Measurements from ENCODE around the gene NCKAP1.
"Not testable (repeated sequence)": the region's sequence is repeated elsewhere in the genome, so short reads cannot be mapped to it uniquely, and the experiment has no call there.

Gene NCKAP1

DNA sequence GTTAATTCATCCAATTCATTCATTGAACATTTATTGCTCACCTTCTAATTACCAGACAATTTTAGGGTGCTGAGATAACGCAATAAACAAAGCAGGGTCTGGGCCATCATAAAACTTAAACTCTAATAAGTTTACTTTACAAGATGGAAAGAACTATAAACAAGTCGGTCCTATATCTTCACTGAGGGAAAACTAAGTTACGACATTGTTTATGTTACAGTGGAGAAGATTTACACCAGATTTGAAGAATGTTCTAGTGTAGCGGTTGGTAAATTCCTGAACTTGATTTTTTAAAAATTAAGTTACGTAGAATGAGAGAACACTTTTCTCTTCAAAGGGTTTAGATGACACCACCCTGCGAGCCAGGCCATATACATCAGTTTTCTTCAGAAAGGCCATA, 151.2 kb downstream of the NCKAP1 start:
- no peak overlapping the region for H3K4me3 ChIP-seq (ENCODE audit: insufficient read depth, low read depth, low read length)
- H3K4me1 ChIP-seq (ENCODE audit: control insufficient read depth, insufficient read depth, low read length), result no peaks in the 10 kb centered on the region
- 96 to 97% methylated on average over 5 of the region's 6 CpGs for WGBS, 2 experiments
- H3K9me3 ChIP-seq (ENCODE audit: control insufficient read depth, low read length), result no peaks in the 10 kb centered on the region
- H3K27ac ChIP-seq (ENCODE audit: insufficient read depth, low read depth, low read length, poor library complexity, severe bottlenecking), result no peak overlapping the region
- H3K27me3 ChIP-seq (ENCODE audit: control insufficient read depth, insufficient read depth, low read length, poor library complexity, severe bottlenecking), result no peaks in the 10 kb centered on the region
- no peaks in the 10 kb centered on the region for H3K36me3 ChIP-seq (ENCODE audit: control insufficient read depth, insufficient read depth, low read length)

DNA sequence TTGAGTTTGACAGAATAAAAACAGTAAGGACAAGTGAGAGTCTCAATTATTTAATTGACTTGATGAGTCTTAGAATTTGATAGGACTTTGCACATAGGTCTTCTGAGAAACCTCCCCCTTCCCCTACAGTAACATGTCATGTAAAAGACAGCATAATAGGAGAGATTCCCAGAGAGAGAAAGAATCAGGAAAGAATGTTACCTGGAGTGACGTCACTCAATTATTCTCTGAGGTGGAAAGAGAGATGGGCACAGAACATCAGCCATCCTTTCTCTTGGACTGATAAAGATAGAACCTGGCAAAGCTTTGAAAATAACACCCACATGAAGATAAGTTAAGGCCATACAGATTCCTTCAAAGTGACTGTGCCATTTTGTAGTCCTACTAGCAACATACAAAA, 152.5 kb downstream of the NCKAP1 start:
- 82 to 91% methylated on average over 1 of the region's 1 CpG for WGBS, 2 experiments
- Histone ChIP-seq H3K27ac (ENCODE audit: insufficient read depth, low read depth, low read length, poor library complexity, severe bottlenecking) (no peak overlapping the region), H3K4me1 (ENCODE audit: control insufficient read depth, insufficient read depth, low read length) (no peaks in the 10 kb centered on the region), H3K4me3 (ENCODE audit: insufficient read depth, low read depth, low read length) (no peak overlapping the region), H3K9me3 (ENCODE audit: control insufficient read depth, low read length) (no peaks in the 10 kb centered on the region), H3K36me3 (ENCODE audit: control insufficient read depth, insufficient read depth, low read length) (no peaks in the 10 kb centered on the region), H3K27me3 (ENCODE audit: control insufficient read depth, insufficient read depth, low read length, poor library complexity, severe bottlenecking) (no peaks in the 10 kb centered on the region)

DNA sequence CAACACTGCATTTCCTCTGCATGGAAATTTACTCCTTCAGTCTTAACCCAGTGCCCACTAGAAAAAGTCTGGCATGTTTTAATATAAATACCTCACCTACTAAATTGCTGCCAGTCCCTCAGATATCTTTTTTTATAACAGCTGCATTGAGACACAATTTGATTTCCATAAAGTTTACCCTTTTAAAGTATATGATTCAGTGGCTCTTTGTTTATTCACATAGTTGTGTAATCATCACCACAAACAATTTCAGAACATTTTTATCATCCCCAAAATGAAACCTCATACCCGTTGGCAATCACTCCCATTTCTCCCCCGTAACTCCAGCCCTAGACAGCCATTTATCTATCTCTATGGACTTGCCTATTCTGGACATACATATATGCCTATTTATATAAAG, 154.8 kb downstream of the NCKAP1 start:
- Histone ChIP-seq H3K27me3 (ENCODE audit: control insufficient read depth, insufficient read depth, low read length, poor library complexity, severe bottlenecking) (no peaks in the 10 kb centered on the region), H3K4me3 (ENCODE audit: insufficient read depth, low read depth, low read length) (no peak overlapping the region), H3K4me1 (ENCODE audit: control insufficient read depth, insufficient read depth, low read length) (no peaks in the 10 kb centered on the region), H3K27ac (ENCODE audit: insufficient read depth, low read depth, low read length, poor library complexity, severe bottlenecking) (no peak overlapping the region), H3K9me3 (ENCODE audit: control insufficient read depth, low read length) (no peaks in the 10 kb centered on the region), H3K36me3 (ENCODE audit: control insufficient read depth, insufficient read depth, low read length) (no peaks in the 10 kb centered on the region)
- 80 to 97% methylated on average over 2 of the region's 2 CpGs for WGBS, 2 experiments

GRCh38 chr2:182880100-182880499, 158.2 kb downstream of the NCKAP1 start:
- not testable (repeated sequence) for H3K36me3 ChIP-seq (ENCODE audit: control insufficient read depth, insufficient read depth, low read length); H3K4me3 ChIP-seq (ENCODE audit: insufficient read depth, low read depth, low read length); H3K27ac ChIP-seq (ENCODE audit: insufficient read depth, low read depth, low read length, poor library complexity, severe bottlenecking); H3K27me3 ChIP-seq (ENCODE audit: control insufficient read depth, insufficient read depth, low read length, poor library complexity, severe bottlenecking); H3K9me3 ChIP-seq (ENCODE audit: control insufficient read depth, low read length); H3K4me1 ChIP-seq (ENCODE audit: control insufficient read depth, insufficient read depth, low read length)
- WGBS, 2 experiments, result 89 to 100% methylated on average over 1 of the region's 1 CpG

- H3K27me3 ChIP-seq (ENCODE audit: control insufficient read depth, insufficient read depth, low read length, poor library complexity, severe bottlenecking); H3K9me3 ChIP-seq (ENCODE audit: control insufficient read depth, low read length); H3K36me3 ChIP-seq (ENCODE audit: control insufficient read depth, insufficient read depth, low read length); H3K4me1 ChIP-seq (ENCODE audit: control insufficient read depth, insufficient read depth, low read length); H3K4me3 ChIP-seq (ENCODE audit: insufficient read depth, low read depth, low read length); H3K27ac ChIP-seq (ENCODE audit: insufficient read depth, low read depth, low read length, poor library complexity, severe bottlenecking): not testable (repeated sequence)
- 100% methylated on average over 1 of the region's 1 CpG; no CpG with 5 or more reads in 1 of the 2 experiments for WGBS, 2 experiments
Observed at GRCh38 chr2:182876653-182877052, 161.6 kb downstream of the NCKAP1 start.

- 7 to 16% methylated on average over 1 of the region's 1 CpG for WGBS, 2 experiments
- peaks cover 17% of the 10 kb centered on the region for H3K4me1 ChIP-seq (ENCODE audit: control insufficient read depth, insufficient read depth, low read length)
- H3K9me3 ChIP-seq (ENCODE audit: control insufficient read depth, low read length), result no peaks in the 10 kb centered on the region
- H3K4me3 ChIP-seq (ENCODE audit: insufficient read depth, low read depth, low read length), result no peak overlapping the region
- H3K27me3 ChIP-seq (ENCODE audit: control insufficient read depth, insufficient read depth, low read length, poor library complexity, severe bottlenecking), result no peaks in the 10 kb centered on the region
- no peak overlapping the region for H3K27ac ChIP-seq (ENCODE audit: insufficient read depth, low read depth, low read length, poor library complexity, severe bottlenecking)
- no peaks in the 10 kb centered on the region for H3K36me3 ChIP-seq (ENCODE audit: control insufficient read depth, insufficient read depth, low read length)
Observed at GRCh38 chr2:182870227-182870626, 168.0 kb downstream of the NCKAP1 start.

DNA sequence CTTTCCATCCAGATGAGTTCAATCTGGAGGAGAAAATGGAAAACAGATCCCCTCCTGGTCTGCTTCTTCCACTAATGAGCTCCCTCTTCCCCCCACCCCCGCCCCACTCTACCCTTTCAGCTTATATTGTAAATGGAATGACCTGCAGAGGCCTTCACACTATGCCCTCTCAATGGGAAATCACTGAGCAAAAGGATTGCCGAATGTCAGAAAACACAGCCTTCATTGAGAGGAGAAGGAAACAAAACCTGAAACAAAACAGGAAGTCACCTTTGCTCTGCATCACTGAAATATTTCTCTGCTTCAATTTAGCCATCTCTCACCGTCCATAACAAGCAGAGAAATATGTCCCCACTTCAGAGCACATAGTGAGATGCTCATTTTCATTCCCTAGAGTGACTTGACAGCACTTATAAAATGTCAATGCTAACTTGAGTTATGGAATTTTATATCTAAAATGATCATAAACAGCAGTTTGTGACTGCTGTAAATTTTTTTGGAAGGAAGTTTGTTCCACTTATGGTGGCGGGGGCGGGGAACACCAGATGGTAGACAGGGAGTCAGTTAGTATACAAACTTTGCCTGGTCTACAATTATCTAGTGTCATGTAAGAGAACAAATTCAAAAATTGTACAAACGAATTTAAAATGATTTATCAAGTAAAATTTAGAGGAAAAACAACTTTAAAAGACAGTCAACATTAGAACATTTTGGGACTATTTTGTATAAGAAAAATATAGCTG, 170.0 kb downstream of the NCKAP1 start:
- Histone ChIP-seq H3K36me3 (ENCODE audit: control insufficient read depth, insufficient read depth, low read length) (no peaks in the 10 kb centered on the region), H3K9me3 (ENCODE audit: control insufficient read depth, low read length) (no peaks in the 10 kb centered on the region), H3K27me3 (ENCODE audit: control insufficient read depth, insufficient read depth, low read length, poor library complexity, severe bottlenecking) (no peaks in the 10 kb centered on the region), H3K4me1 (ENCODE audit: control insufficient read depth, insufficient read depth, low read length) (peaks cover 22% of the 10 kb centered on the region), H3K4me3 (ENCODE audit: insufficient read depth, low read depth, low read length) (peak overlapping the region; percentile 57), H3K27ac (ENCODE audit: insufficient read depth, low read depth, low read length, poor library complexity, severe bottlenecking) (peak overlapping the region; percentile 9)
- 25 to 37% methylated on average over 4 to 5 of the region's 6 CpGs for WGBS, 2 experiments

DNA sequence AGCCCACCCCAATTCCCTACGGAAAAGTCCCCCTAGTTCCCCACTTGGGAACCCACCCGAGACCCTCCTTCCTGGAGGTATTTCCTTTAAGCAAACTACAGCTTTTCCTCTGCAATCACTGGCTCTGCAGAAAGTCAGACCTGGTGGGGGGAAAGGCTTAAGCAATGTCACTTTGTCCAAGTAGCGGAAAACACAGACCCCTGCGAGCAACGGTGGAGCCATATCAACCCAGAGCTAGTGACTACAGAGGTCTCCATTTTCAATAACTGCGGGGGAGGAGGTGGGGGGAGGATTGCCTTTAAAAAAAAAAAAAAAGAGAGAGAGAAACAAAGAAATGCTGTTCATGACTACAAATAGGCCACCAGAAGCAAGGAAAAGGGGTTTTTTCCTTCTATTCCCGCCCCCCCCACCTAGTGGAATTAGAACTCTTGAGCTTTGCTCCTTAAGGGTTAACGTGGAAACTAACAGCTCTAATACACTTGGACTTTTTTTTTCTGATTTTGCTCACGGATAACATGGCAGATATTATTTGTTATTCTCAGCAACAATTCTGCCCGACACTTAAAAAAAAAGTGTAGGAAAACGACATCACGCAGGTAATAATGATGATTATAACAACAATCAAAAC, 170.7 kb downstream of the NCKAP1 start:
- Histone ChIP-seq H3K36me3 (ENCODE audit: control insufficient read depth, insufficient read depth, low read length) (no peaks in the 10 kb centered on the region), H3K27ac (ENCODE audit: insufficient read depth, low read depth, low read length, poor library complexity, severe bottlenecking) (peak overlapping the region; percentile 9)
- 7 to 19% methylated on average over 10 to 12 of the region's 12 CpGs for WGBS, 2 experiments

DNA sequence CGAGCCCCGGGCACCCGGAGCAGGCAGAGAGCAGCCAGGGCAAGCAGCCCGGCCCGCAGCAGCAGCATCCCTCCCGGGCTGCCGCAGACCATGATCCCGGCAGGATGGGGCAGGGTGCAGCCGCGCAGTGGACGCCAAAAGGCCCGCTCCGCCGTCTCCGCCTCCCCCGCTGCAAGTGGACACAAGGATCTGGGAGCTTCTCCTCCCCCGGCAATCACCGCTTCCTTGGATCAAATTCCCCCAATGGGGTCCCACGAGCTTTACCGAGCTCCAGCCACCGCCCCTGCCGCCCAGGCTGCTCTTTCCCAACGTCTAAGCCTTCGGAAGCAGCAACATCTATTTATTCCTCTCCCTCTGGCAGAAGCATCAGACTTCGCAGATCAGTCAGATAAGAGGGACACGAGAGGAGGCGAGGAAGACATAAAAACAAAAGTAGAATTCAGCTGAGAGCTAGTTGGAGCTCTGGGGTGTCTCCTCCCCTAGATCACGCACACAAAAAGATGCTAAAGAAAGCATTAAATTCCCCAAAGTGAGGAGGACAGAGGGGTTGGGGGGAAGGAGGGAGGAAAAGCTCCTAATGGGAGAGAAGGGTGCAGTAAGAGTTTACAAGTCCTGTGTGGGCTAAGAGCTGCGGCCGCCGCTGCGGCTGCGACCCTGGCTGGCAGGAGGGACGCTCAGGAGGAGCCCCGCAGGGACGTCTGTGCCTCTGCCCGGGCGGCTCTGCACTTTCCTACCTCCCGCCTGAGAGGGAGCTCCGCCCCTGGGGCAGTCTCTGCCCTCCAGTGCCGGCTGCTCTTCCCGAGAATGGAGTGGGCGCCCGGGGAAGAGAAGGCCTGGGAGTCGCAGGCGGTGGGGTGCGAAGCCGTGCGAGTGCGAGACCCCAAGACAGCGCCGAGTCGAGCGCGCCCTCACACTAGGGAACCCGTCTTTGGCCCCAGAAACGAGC, 171.5 kb downstream of the NCKAP1 start, which contains the start of gene FRZB:
Gene FRZB, minus strand, starts transcription at position 177 of the 946 bp plus-strand sequence. Its CDS starts 85 bp downstream, at position 92.
- H3K9me3 ChIP-seq (ENCODE audit: control insufficient read depth, low read length), result no peaks in the 10 kb centered on the region
- H3K4me1 ChIP-seq (ENCODE audit: control insufficient read depth, insufficient read depth, low read length), result peaks cover 22% of the 10 kb centered on the region
- 1% methylated on average over 57 of the region's 57 CpGs for WGBS, 2 experiments
- H3K27me3 ChIP-seq (ENCODE audit: control insufficient read depth, insufficient read depth, low read length, poor library complexity, severe bottlenecking), result no peaks in the 10 kb centered on the region
- H3K27ac ChIP-seq (ENCODE audit: insufficient read depth, low read depth, low read length, poor library complexity, severe bottlenecking), result peak within 1 kb of the TSS; percentile 86
- H3K4me3 ChIP-seq (ENCODE audit: insufficient read depth, low read depth, low read length), result peak within 1 kb of the TSS; percentile 57
- H3K36me3 ChIP-seq (ENCODE audit: control insufficient read depth, insufficient read depth, low read length), result no peaks in the 10 kb centered on the region

More for the DNA sequence above, 170.7 kb downstream of the NCKAP1 start:
- peaks cover 22% of the 10 kb centered on the region for H3K4me1 ChIP-seq (ENCODE audit: control insufficient read depth, insufficient read depth, low read length)
- H3K9me3 ChIP-seq (ENCODE audit: control insufficient read depth, low read length), result no peaks in the 10 kb centered on the region
- H3K27me3 ChIP-seq (ENCODE audit: control insufficient read depth, insufficient read depth, low read length, poor library complexity, severe bottlenecking), result no peaks in the 10 kb centered on the region
- peak overlapping the region; percentile 57 for H3K4me3 ChIP-seq (ENCODE audit: insufficient read depth, low read depth, low read length)

- Histone ChIP-seq H3K4me3 (ENCODE audit: insufficient read depth, low read depth, low read length) (peak overlapping the region; percentile 57), H3K4me1 (ENCODE audit: control insufficient read depth, insufficient read depth, low read length) (peaks cover 22% of the 10 kb centered on the region), H3K36me3 (ENCODE audit: control insufficient read depth, insufficient read depth, low read length) (no peaks in the 10 kb centered on the region), H3K27ac (ENCODE audit: insufficient read depth, low read depth, low read length, poor library complexity, severe bottlenecking) (peak overlapping the region; percentile 86), H3K27me3 (ENCODE audit: control insufficient read depth, insufficient read depth, low read length, poor library complexity, severe bottlenecking) (no peaks in the 10 kb centered on the region), H3K9me3 (ENCODE audit: control insufficient read depth, low read length) (no peaks in the 10 kb centered on the region)
- 14 to 22% methylated on average over 19 of the region's 19 CpGs for WGBS, 2 experiments
Observed at GRCh38 chr2:182866095-182866460, 172.2 kb downstream of the NCKAP1 start.

Data from ectodermal cell (in vitro differentiated cells).